Mesenchymal stem cell (in vitro differentiated cells and primary cell): ENCODE results near the gene RPAP2.

ENCODE experiments used
- DNase-seq: peaks from one replicate; pipeline ENCODE4 v3.0.0-alpha.2; 2013
- H2AFZ ChIP-seq: one replicate; pipeline ENCODE4 v1.6.1; 2013; ENCODE audit warnings: low read depth, mild to moderate bottlenecking, control low read depth, inconsistent platforms, low read length, moderate library complexity
- H2AK5ac ChIP-seq: 2 replicates; pipeline ENCODE4 v1.6.1; 2013; ENCODE audit warnings: low read length, moderate library complexity, mild to moderate bottlenecking, inconsistent platforms; ENCODE audit not compliant: severe bottlenecking
- H2BK120ac ChIP-seq: one replicate; pipeline ENCODE4 v1.6.1; 2013; ENCODE audit warnings: low read depth, mild to moderate bottlenecking, inconsistent platforms, low read length, moderate library complexity
- H2BK12ac ChIP-seq, 2 experiments: one replicate each; pipeline ENCODE4 v1.6.1; 2013; ENCODE audit warnings: inconsistent platforms in 2 of 2, low read length in 2 of 2, mild to moderate bottlenecking in 2 of 2, moderate library complexity in 2 of 2, control low read depth in 1 of 2
- H2BK15ac ChIP-seq: one replicate; pipeline ENCODE4 v1.6.1; 2013; ENCODE audit warnings: mild to moderate bottlenecking, low read depth, inconsistent platforms; ENCODE audit not compliant: poor library complexity, severe bottlenecking
- H2BK5ac ChIP-seq: 2 replicates; pipeline ENCODE4 v1.6.1; 2013; ENCODE audit warnings: low read depth, mild to moderate bottlenecking, low read length, control low read depth, inconsistent platforms; ENCODE audit not compliant: poor library complexity, severe bottlenecking
- H3K14ac ChIP-seq, 2 experiments: one replicate each; pipeline ENCODE4 v1.6.1; 2013; ENCODE audit warnings: inconsistent platforms in 2 of 2, low read length in 2 of 2, control low read depth in 1 of 2, mild to moderate bottlenecking in 1 of 2, moderate library complexity in 1 of 2
- H3K18ac ChIP-seq, 2 experiments: one replicate each; pipeline ENCODE4 v1.6.1; 2013; ENCODE audit warnings: inconsistent platforms in 2 of 2, low read length in 2 of 2, control low read depth in 1 of 2, low read depth in 1 of 2, mild to moderate bottlenecking in 1 of 2
- H3K23ac ChIP-seq, 2 experiments: one replicate each; pipeline ENCODE4 v1.6.1; 2013; ENCODE audit warnings: inconsistent platforms in 2 of 2, low read length in 2 of 2, mild to moderate bottlenecking in 2 of 2, moderate library complexity in 2 of 2, control low read depth in 1 of 2
- H3K27ac ChIP-seq: 2 replicates; pipeline ENCODE4 v1.5.1; 2013; ENCODE audit warnings: mild to moderate bottlenecking, moderate library complexity, low read length, control low read depth, inconsistent platforms; ENCODE audit not compliant: poor library complexity, severe bottlenecking
- H3K27me3 ChIP-seq, 2 experiments: 2 replicates each; pipeline versions ENCODE4 v1.6.1 to v1.7.0; 2013; ENCODE audit warnings: low read length in 2 of 2, mild to moderate bottlenecking in 2 of 2, moderate library complexity in 2 of 2, control low read depth in 1 of 2, inconsistent platforms in 1 of 2; ENCODE audit not compliant: control insufficient read depth in 1 of 2, insufficient read depth in 1 of 2
- H3K36me3 ChIP-seq, 2 experiments: 2 replicates each; pipeline versions ENCODE4 v1.6.1 to v1.7.0; 2013; ENCODE audit warnings: low read length in 2 of 2, control low read depth in 1 of 2, inconsistent platforms in 1 of 2, low read depth in 1 of 2, mild to moderate bottlenecking in 1 of 2; ENCODE audit not compliant: insufficient read depth in 2 of 2, control insufficient read depth in 1 of 2
- H3K4ac ChIP-seq, 2 experiments: one replicate each; pipeline ENCODE4 v1.6.1; 2013; ENCODE audit warnings: inconsistent platforms in 2 of 2, low read length in 2 of 2, mild to moderate bottlenecking in 2 of 2, moderate library complexity in 2 of 2, control low read depth in 1 of 2, low read depth in 1 of 2
- H3K4me1 ChIP-seq: 2 replicates; pipeline ENCODE4 v1.6.1; 2013; ENCODE audit warnings: low read depth, low read length, control low read depth; ENCODE audit not compliant: control insufficient read depth, insufficient read depth
- H3K4me2 ChIP-seq: 2 replicates; pipeline ENCODE4 v1.6.1; 2013; ENCODE audit warnings: low read length, mild to moderate bottlenecking, inconsistent platforms; ENCODE audit not compliant: poor library complexity, severe bottlenecking
- H3K4me3 ChIP-seq, 2 experiments: 2 replicates each; pipeline versions ENCODE4 v1.5.1 to v1.7.0; 2013; ENCODE audit warnings: low read length in 2 of 2, mild to moderate bottlenecking in 2 of 2, control low read depth in 1 of 2, low read depth in 1 of 2; ENCODE audit not compliant: insufficient read depth in 1 of 2
- H3K79me1 ChIP-seq: replicated peaks from 2 replicates; pipeline ENCODE4 v1.6.1; 2013; ENCODE audit warnings: mild to moderate bottlenecking, control low read depth, low read length, inconsistent platforms; ENCODE audit not compliant: poor library complexity, severe bottlenecking
- H3K9ac ChIP-seq: 2 replicates; pipeline ENCODE4 v1.7.0; 2013; ENCODE audit warnings: mild to moderate bottlenecking, low read length, moderate library complexity
- H3K9me3 ChIP-seq: 2 replicates; pipeline ENCODE4 v1.7.0; 2013; ENCODE audit warnings: mild to moderate bottlenecking, low read length; ENCODE audit not compliant: control insufficient read depth
- H4K8ac ChIP-seq: one replicate; pipeline ENCODE4 v1.6.1; 2013; ENCODE audit warnings: inconsistent platforms, mild to moderate bottlenecking, low read length, moderate library complexity
- H4K91ac ChIP-seq: one replicate; pipeline ENCODE4 v1.6.1; 2013; ENCODE audit warnings: mild to moderate bottlenecking, low read length, inconsistent platforms
- WGBS: methylation state at CpG from one replicate; pipeline ENCODE4 v1.1.7; 2013; ENCODE audit warnings: mixed read lengths; 5-methylcytosine and 5-hydroxymethylcytosine counted together

RPAP2 gene

DNA sequence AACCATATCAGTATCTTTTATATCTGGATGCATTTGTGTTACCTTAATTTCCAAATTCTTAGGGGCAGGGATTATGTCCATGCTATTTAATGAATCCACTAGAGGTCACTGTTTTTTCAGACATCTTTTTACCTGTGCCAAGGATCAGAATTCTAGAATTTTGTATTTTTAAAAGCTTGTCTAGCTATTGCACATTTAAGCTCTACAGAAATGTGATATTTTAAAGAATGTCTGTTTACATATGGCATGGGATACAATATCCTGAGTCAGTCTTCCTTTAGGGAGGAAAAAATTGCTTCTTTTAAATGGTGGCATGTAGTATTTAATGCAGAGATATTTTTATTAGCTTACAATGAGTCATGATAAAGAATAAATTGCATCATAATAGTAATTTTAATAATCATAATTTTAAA, 11.3 kb downstream of the RPAP2 start:
- no peaks in the 10 kb centered on the region for H3K79me1 ChIP-seq
- no peak overlapping the region for H3K9ac ChIP-seq
- H3K4me2 ChIP-seq, result no peak overlapping the region
- H3K18ac ChIP-seq, result no peak overlapping the region
- H2BK5ac ChIP-seq, result no peak overlapping the region
- H3K23ac ChIP-seq, result no peak overlapping the region
- no peak overlapping the region for H3K4me3 ChIP-seq
- H4K8ac ChIP-seq, result no peak overlapping the region
- no peak overlapping the region for H2AFZ ChIP-seq
- H2BK15ac ChIP-seq, result no peak overlapping the region
- H2BK120ac ChIP-seq, result no peak overlapping the region
- peaks cover 7 to 62% of the 10 kb centered on the region in 2 experiments for H3K36me3 ChIP-seq
- H3K9me3 ChIP-seq, result no peaks in the 10 kb centered on the region
- DNase-seq, result peak; percentile 44
- no peaks in the 10 kb centered on the region for H3K4me1 ChIP-seq
- no peak overlapping the region for H3K4ac ChIP-seq
- H4K91ac ChIP-seq, result no peak overlapping the region
- H3K14ac ChIP-seq, result no peak overlapping the region
- H2AK5ac ChIP-seq, result no peak overlapping the region
- H3K27ac ChIP-seq, result no peak overlapping the region
- H3K27me3 ChIP-seq, result no peaks in the 10 kb centered on the region
- no peak overlapping the region for H2BK12ac ChIP-seq

DNA sequence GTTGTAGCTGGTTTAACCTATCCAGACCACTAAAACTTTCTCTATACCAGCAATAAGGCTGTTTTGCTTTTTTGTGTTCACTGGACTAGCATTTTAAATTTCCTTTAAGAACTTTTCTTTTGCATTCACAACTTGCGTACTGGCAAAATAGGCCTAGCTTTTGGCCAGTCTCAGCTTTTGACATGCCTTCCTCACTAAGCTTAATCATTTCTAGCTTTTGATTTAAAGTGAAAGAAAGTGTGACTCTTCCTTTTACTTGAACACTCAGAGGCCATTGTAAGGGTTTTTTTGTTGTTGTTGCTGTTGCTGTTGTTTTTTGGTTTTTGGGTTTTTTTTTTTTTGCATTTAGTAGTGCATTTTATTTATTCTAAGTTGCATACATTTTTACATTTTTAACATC, 15.2 kb downstream of the RPAP2 start:
- Histone ChIP-seq H3K14ac (no peak overlapping the region), H3K9ac (no peak overlapping the region), H4K91ac (no peak overlapping the region), H3K4me3 (no peak overlapping the region), H2AK5ac (no peak overlapping the region), H3K18ac (no peak overlapping the region), H3K27me3 (no peaks in the 10 kb centered on the region), H2BK15ac (no peak overlapping the region), H4K8ac (no peak overlapping the region), H2BK5ac (no peak overlapping the region), H3K23ac (no peak overlapping the region), H3K36me3 (peaks cover 6 to 49% of the 10 kb centered on the region in 2 experiments), H2BK120ac (no peak overlapping the region), H3K27ac (no peak overlapping the region), H3K79me1 (peaks cover 3% of the 10 kb centered on the region), H2BK12ac (no peak overlapping the region), H3K4me2 (no peak overlapping the region), H2AFZ (no peak overlapping the region), H3K4ac (no peak overlapping the region), H3K9me3 (no peaks in the 10 kb centered on the region), H3K4me1 (no peaks in the 10 kb centered on the region)
- WGBS, result 100% methylated on average over 1 of the region's 1 CpG
- no peak for DNase-seq

DNA sequence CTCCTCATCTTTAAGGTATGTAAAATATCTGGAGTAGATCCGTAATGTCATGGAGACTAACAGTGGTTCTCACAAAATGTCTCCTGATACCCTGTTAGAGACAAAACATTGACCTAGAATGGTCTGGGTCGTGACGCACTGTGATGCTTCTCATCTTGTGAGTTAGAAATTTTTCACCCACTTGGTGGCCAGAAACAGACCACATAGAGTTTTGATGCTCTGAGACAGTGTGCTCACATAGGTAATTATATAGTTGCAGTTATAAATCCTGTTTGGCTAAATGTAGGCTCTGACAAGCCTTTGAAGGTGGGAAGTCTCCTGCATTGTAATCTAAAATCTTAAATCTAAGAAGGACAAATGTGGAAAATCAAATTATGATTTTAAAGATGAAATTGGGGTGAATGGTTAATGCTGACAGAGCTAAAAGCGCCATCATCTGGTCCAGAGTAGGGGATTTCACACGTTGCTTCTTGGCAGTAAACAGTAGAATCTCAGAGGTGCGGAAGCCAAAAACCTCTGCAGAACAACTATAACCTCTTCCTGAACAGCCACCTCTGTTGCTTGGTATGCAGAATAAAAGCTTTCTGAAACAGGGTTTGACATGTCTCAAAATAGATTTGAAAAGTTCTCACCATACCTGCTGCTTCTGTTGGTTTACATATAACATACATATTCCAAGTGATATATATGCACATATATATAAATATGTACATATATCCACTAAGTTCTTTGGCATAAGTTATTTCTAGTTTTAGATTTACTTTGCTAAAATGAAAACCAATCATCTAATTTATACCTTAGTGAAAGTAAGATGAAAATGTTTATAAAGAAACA, 17.1 kb downstream of the RPAP2 start:
- Histone ChIP-seq H2AFZ (no peak overlapping the region), H3K9me3 (no peaks in the 10 kb centered on the region), H4K91ac (no peak overlapping the region), H2BK5ac (no peak overlapping the region), H3K27ac (no peak overlapping the region), H3K9ac (no peak overlapping the region), H3K14ac (no peak overlapping the region), H4K8ac (no peak overlapping the region), H3K23ac (no peak overlapping the region), H3K4me1 (no peaks in the 10 kb centered on the region), H3K27me3 (no peaks in the 10 kb centered on the region), H2AK5ac (no peak overlapping the region), H3K18ac (no peak overlapping the region), H2BK15ac (no peak overlapping the region), H2BK12ac (no peak overlapping the region), H2BK120ac (no peak overlapping the region), H3K4me2 (no peak overlapping the region), H3K36me3 (peaks cover 7 to 52% of the 10 kb centered on the region in 2 experiments), H3K4me3 (no peak overlapping the region), H3K4ac (no peak overlapping the region), H3K79me1 (peaks cover 4% of the 10 kb centered on the region)
- no peak for DNase-seq
- over 99% methylated on average over 4 of the region's 6 CpGs for WGBS

DNA sequence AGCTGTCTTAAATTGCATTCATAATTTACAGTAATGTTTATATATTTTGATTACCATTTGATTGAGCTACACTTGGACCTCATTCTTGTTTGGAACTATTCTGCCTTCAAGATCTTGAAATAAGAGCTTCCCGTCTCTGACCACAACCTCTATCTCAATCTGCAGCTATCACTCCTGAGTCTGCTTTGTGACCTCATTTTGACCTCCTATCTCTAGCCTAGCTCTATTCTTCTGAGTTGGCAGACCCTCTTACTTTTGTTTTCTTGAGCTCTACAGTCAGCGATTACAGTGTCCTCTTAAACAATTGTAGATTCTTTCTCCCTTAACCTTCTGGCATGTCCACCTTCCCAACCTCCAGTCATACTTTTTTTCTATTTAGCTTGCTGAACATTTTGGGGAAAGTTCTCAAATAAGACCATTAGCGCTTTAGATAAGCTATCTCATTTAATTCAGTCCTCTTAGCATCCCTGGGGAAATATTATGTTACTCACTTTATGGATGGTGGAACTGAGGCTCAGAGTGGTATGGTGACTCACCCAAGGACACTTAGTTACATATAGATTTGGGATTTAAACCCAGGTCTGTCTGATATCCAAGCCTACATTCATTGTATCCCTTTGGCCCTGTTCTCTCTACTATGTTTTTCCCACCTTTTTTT, 19.1 kb downstream of the RPAP2 start:
- Histone ChIP-seq H3K4me3 (no peak overlapping the region), H3K27me3 (no peaks in the 10 kb centered on the region), H4K91ac (no peak overlapping the region), H4K8ac (no peak overlapping the region), H3K14ac (no peak overlapping the region), H2AFZ (no peak overlapping the region), H2BK5ac (no peak overlapping the region), H3K9me3 (no peaks in the 10 kb centered on the region), H3K18ac (no peak overlapping the region), H2AK5ac (no peak overlapping the region), H3K4ac (no peak overlapping the region), H2BK120ac (no peak overlapping the region), H3K27ac (no peak overlapping the region), H2BK15ac (no peak overlapping the region), H2BK12ac (no peak overlapping the region), H3K23ac (no peak overlapping the region), H3K4me2 (no peak overlapping the region), H3K4me1 (no peaks in the 10 kb centered on the region), H3K9ac (no peak overlapping the region), H3K36me3 (peaks cover 3 to 41% of the 10 kb centered on the region in 2 experiments), H3K79me1 (peaks cover 4% of the 10 kb centered on the region)
- WGBS, result 99% methylated on average over 3 of the region's 3 CpGs
- DNase-seq, result no peak
